ENCODE data around the gene SPATA13. TPM values are rescaled to one million over a fixed set of nuclear protein-coding genes. Genes with fewer than 3 reads are reported as not detected.

SPATA13 gene
- total RNA-seq, 3 donors from 2014 or later, result 6.6 to 84.7 (median 58.7) TPM

DNA sequence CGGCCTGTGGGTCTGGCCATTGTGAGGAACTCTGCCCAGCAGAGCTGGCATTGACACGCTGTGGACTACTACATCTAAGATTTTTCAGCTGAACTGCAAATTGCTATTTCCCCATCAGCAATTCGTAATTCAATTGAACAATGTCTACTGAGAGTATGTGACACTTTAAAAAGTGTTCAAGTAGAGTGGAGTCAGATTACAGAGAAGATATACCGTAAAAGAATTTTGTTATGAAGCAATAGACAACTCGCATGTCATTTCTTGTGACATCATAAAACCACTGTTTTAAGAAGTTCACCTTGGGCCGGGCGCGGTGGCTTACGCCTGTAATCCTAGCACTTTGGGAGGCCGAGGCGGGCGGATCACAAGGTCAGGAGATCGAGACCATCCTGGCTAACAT lies 116.3 kb downstream of the SPATA13 start:
- intact Hi-C loops (cut with DNase I; ENCODE audit: low total_unique reads), result no loop called here
- Histone ChIP-seq H3K4me3 (no peak overlapping the region), H3K9me3 (no peaks in the 10 kb centered on the region), H3K27me3 (no peaks in the 10 kb centered on the region), H3K4me1 (peaks cover 0 to 4% of the 10 kb centered on the region in 2 donors), H3K36me3 (no peaks in the 10 kb centered on the region), H3K27ac (no peak overlapping the region)
- TF ChIP-seq POLR2A (IDR thresholded peaks at IDR 0.05), result no peak
- TF ChIP-seq, protein P1, sequence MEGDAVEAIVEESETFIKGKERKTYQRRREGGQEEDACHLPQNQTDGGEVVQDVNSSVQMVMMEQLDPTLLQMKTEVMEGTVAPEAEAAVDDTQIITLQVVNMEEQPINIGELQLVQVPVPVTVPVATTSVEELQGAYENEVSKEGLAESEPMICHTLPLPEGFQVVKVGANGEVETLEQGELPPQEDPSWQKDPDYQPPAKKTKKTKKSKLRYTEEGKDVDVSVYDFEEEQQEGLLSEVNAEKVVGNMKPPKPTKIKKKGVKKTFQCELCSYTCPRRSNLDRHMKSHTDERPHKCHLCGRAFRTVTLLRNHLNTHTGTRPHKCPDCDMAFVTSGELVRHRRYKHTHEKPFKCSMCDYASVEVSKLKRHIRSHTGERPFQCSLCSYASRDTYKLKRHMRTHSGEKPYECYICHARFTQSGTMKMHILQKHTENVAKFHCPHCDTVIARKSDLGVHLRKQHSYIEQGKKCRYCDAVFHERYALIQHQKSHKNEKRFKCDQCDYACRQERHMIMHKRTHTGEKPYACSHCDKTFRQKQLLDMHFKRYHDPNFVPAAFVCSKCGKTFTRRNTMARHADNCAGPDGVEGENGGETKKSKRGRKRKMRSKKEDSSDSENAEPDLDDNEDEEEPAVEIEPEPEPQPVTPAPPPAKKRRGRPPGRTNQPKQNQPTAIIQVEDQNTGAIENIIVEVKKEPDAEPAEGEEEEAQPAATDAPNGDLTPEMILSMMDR (IDR thresholded peaks at IDR 0.05), result no peak
- no peak for TF ChIP-seq POLR2AphosphoS5 (IDR thresholded peaks at IDR 0.05)
- DNase-seq (ENCODE audit: low spot score in 2 of 2), result no peak

DNA sequence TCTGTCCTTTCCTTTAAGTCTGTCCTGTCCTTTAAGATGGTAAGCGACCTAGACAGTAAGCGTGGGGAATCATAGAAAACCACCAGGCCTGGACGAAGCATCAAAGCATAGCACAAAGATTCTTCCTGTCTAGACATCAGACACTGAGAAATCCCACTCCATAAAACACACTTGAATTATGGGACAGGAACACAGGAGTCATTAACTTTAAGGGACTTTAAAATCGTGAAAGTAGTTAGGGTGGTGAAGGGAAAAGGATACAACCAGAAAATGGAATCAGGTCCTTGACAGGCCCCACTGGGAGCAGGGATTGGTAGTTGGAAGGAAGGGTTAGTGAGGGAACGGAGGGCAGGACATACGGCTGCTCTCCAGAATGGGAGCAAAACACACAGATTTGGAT lies 117.2 kb downstream of the SPATA13 start:
- TF ChIP-seq POLR2A (IDR thresholded peaks at IDR 0.05), result no peak
- no peak for TF ChIP-seq POLR2AphosphoS5 (IDR thresholded peaks at IDR 0.05)
- TF ChIP-seq, protein P1 (IDR thresholded peaks at IDR 0.05), result no peak
- no peak overlapping the region for H3K4me3 ChIP-seq
- no peak for DNase-seq (ENCODE audit: low spot score in 2 of 2)
- H3K4me1 ChIP-seq, result no peaks in the 10 kb centered on the region
- H3K9me3 ChIP-seq, result no peaks in the 10 kb centered on the region
- intact Hi-C loops (cut with DNase I; ENCODE audit: low total_unique reads), result no loop called here
- no peaks in the 10 kb centered on the region for H3K27me3 ChIP-seq
- no peak overlapping the region for H3K27ac ChIP-seq
- H3K36me3 ChIP-seq, result no peaks in the 10 kb centered on the region

DNA sequence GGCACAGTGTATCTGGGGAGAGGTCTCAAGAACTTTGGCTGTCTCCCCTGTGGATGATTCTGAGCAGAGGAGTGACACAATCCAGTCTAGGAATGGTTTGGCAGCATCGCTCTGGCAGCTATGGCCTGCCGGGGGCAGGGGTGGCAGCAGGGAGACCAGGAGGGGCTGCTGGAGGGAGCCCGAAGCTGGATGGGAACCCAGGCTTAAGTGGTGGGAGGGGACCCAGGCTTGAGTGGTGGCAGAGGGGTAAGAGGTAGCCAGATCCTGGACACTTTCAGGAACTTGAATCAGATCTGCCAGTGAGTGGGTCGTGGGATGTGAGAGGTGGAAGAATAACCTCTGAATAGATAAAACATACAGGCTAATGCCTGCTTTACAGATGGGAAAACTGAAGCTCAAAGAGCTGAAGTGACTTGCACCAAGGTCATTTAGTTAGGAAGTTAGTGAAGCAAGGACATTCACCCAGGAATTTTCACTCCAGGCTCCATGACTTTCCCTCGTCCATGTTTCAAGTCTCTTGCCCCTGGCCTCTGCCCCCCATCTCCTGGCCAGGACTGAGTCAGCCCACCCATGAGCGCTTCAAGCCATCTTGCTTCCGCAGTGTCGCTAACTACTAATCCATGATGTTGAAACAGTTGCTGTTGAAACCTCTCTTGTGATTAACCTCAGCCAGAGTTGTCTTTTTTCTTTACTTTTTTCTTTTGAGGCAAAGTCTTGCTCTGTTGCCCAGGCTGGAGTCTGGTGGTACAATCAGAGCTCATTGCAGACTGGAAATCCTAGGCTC lies 119.0 kb downstream of the SPATA13 start:
- intact Hi-C loops (cut with DNase I; ENCODE audit: low total_unique reads), result no loop called here
- Histone ChIP-seq H3K27ac (no peak overlapping the region), H3K27me3 (no peaks in the 10 kb centered on the region), H3K36me3 (no peaks in the 10 kb centered on the region), H3K4me1 (no peaks in the 10 kb centered on the region), H3K9me3 (no peaks in the 10 kb centered on the region), H3K4me3 (no peak overlapping the region)
- TF ChIP-seq, protein P1 (IDR thresholded peaks at IDR 0.05), result no peak
- TF ChIP-seq POLR2A (IDR thresholded peaks at IDR 0.05) (no peak), POLR2AphosphoS5 (IDR thresholded peaks at IDR 0.05) (no peak)
- no peak for DNase-seq (ENCODE audit: low spot score in 2 of 2)

DNA sequence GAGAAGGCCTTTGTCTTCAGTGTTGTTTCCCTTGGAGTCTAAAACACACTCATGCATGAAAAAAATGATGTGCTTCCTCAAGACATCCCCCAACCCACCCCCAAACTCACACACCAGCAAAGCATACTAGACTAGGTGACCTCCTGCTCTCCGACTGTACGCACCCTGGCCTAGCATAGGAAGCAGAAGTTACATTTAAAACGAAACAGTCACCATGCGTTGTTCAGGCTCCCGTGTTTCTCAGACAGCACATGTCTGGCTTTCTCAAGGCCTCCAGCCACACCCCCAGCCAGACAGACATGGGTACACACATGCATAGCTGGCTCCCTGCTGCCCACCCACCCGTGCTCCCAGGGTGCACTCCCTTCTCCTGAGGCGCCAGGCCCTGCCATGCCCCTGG lies 120.2 kb downstream of the SPATA13 start:
- no peak overlapping the region for H3K4me3 ChIP-seq
- intact Hi-C loops (cut with DNase I; ENCODE audit: low total_unique reads), result no loop called here
- H3K4me1 ChIP-seq, result no peaks in the 10 kb centered on the region
- H3K9me3 ChIP-seq, result no peaks in the 10 kb centered on the region
- H3K36me3 ChIP-seq, result no peaks in the 10 kb centered on the region
- H3K27me3 ChIP-seq, result no peaks in the 10 kb centered on the region
- H3K27ac ChIP-seq, result no peak overlapping the region
- DNase-seq (ENCODE audit: low spot score in 2 of 2), result no peak
- TF ChIP-seq, protein P1 (IDR thresholded peaks at IDR 0.05), result no peak
- no peak for TF ChIP-seq POLR2A (IDR thresholded peaks at IDR 0.05)
- TF ChIP-seq POLR2AphosphoS5 (IDR thresholded peaks at IDR 0.05), result no peak

DNA sequence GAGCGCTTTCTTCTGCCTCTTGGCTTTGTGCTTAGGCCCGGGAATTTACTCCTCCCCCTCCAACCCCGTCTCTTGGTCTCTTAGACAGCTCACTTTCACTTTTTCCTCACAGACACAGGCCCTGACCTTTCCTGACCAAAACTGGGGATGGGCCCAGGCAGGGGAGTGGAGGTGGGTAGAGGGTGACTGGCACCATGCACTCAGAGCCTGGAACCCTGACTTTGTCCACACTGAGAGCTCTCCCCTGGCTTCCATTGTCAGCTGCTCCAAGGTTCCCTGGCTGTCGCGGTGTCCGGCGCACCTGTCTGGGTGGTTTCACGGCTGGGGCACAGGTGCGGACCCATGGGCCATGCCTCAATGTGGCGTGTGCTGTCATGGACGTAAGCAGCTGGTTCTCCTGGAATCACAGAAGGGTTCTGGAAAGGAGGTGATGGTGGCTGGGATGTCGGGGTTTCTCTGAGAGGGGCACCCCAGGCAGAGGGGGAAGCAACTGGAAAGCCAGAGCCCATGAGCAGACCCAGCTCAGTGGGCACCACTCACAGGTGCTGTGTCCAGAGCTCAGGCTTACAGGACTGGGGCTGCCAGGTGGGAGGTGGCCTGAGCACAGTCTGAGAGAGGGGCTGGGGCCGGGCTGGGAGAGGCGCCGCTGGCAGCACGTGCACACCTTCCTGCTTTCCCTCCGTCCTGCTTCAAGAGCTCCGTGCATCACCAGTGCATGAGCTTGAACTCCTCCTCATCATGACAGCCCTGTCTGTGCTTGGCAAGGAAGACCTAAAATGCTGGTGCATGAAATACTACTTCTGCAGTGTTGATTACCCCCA lies 120.9 kb downstream of the SPATA13 start:
- no peaks in the 10 kb centered on the region for H3K4me1 ChIP-seq
- no peaks in the 10 kb centered on the region for H3K27me3 ChIP-seq
- no peak overlapping the region for H3K27ac ChIP-seq
- TF ChIP-seq POLR2A (IDR thresholded peaks at IDR 0.05), result no peak
- TF ChIP-seq, protein P1 (IDR thresholded peaks at IDR 0.05), result no peak
- TF ChIP-seq POLR2AphosphoS5 (IDR thresholded peaks at IDR 0.05), result no peak
- intact Hi-C loops (cut with DNase I; ENCODE audit: low total_unique reads), result no loop called here
- no peak overlapping the region for H3K4me3 ChIP-seq
- no peaks in the 10 kb centered on the region for H3K36me3 ChIP-seq
- no peaks in the 10 kb centered on the region for H3K9me3 ChIP-seq
- DNase-seq (ENCODE audit: low spot score in 2 of 2), result no peak
